GM21528 (cell line): Measurements from ENCODE around the gene POFUT2.
"Not testable (repeated sequence)": the region's sequence is repeated elsewhere in the genome, so short reads cannot be mapped to it uniquely, and the experiment has no call there.

Experiments
- ATAC-seq: cut with Tn5 transposase; IDR thresholded peaks from one replicate; pipeline ENCODE4 v1.9.1; 2021; ENCODE audit warnings: mild to moderate bottlenecking, moderate library complexity; ENCODE audit not compliant: unreplicated experiment, low FRiP score

POFUT2 gene

DNA sequence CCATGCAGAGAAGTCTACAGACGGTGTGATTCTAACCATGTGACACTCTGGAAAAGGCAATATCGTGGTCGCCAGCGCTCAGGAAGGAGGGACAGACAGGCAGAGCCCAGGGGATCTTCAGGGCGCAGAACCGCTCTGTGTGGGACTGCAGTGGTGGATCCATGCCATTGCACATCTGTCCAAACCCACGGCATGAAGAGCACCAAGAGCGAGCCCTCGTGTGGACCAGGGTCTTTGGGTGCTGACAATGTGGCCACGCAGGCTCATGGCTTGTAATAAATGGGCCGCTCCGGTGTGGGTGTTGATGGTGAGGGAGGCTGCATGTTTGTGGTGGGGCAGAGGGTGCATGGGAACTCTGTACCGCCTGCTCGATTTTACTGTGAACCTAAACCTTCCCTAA, 25.3 kb upstream of the POFUT2 start:
- ATAC-seq = no peak

DNA sequence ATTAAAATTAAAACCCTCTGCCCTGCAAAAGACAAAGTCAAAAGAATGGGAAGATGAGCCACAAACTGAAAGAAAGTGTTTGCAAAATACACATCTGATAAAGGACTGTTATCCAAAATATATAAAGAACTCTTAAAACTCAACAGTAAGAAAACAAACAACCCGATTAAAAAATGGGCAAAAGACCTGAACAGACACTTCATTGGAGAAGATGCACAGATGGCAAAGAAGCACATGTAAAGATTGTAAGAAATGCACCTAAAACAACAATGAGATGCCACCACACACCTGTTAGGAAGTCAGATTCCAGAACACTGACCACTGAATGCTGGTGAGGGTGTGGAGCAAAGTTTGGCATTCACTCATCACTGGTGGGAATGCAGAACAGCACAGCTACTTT, 24.6 kb upstream of the POFUT2 start:
- ATAC-seq = no peak

DNA sequence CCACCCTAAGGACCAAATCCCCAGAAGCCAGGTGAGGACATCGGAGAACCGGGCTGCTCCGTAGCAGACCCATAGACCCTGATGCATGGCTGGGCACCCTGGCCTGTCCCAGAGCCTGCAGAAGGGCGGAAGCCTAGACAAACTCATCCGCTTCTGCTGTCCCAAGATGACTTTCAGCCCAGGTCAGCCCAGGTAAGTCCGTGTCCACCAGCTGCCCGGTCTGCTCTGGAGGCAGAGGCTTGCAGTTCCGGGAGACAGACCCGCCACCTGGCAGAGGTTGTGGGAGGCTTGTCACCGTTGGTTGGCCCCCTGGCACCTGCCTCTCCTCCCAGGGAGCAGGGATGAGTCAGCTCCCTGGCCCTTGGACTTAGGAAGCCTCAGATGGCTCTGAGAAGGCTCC, 22.8 kb upstream of the POFUT2 start:
- no peak for ATAC-seq

DNA sequence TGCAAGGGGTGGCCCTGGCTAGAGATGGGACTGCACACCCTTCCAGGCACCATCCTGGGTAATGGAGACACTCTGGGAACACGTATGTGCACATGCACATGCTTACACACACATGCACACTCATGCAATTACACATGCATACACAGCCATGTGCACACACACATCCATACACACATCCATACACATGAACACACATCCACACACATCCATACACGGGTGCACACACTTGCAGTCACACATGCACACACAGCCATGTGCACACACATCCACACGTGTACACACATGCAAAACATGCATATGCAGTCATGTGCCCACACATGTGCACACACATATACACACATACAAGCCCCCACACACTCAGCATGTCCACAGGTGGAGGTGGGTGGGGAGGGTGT, 22.3 kb upstream of the POFUT2 start:
- no peak for ATAC-seq

DNA sequence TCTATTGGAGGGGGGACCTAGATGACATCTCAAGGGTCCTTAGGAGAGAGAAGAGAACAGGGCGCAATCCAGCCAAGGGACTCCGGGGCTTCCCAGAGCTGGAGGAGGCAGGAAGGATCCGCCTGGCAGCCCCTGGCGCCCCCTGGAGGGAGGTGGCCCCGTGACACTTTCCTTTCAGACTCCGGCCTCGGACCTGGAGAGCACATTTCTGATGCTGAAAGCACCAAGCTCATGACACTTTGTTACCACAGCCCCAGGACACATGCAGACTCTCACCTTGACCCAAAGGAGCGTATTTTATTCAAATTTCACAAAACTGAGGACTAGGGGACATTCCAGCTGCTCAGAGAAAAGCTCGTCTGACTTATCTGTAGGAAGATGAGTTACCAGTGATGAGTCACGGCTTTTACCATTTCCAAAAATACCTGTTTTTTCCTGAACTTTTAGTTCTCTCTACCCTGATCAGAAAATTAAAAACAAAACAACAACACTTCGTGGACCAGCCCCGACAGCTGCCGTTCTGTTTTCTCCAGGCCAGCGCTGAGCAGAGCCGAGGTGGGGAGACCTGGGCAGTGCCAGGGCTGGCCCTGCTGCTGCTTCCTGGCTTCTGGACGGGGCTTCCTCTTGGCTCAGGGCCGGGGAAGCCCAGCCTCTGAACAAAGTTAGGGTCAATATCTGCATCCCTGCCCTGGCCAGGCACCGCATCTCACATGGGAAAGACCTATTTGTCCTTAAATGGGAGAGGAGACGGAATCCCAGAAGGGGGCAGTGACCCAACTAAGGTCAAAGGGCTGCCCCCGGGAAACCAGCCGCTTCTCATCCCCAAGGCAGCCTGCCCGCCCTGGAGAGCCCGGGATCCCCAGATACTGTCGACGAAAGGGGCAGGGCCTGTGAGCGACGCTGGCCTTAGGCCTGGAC, 21.6 kb upstream of the POFUT2 start:
- ATAC-seq = no peak

DNA sequence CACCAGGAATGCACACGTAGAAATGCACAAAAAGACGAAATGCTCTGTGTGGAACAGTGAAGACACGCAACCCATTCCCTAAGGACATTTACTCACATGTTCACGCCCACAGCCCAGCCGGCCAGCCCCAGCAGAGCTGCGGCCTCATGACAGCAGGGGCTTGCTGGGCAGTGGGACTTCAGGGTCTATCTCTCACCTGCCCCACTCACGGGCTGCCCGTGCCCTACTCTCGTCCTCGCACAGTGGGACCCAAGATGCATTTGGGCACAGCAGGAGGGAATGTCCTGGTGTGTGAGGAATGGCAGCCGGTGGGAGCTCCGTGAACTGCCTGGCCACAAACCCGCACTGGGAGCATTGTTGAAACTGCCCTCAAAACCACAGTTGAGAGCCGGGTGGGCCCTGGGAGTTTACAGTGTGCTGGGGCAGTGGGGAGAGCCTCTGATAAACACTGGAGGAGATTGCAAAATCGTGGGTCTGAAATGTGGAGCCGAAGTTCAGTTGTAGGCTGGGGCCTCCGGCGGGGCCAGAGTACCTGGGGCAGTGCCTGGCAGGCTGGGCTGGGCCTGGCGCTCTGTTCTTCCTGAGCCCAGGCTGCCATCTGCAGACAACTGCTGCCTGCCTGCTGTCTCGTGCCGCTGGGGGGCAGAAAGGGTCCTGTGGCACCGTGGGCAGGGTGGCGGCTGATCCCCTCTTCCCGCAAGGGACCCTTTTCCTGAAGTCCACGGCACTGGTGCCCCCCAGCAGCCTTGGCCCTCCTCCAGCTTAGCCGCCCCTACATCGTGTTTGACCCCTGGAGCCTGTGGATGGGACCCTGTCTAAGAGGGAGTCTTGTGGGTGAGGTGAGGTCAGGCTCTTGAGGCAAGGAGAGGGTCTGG, 20.7 kb upstream of the POFUT2 start:
- ATAC-seq = no peak

DNA sequence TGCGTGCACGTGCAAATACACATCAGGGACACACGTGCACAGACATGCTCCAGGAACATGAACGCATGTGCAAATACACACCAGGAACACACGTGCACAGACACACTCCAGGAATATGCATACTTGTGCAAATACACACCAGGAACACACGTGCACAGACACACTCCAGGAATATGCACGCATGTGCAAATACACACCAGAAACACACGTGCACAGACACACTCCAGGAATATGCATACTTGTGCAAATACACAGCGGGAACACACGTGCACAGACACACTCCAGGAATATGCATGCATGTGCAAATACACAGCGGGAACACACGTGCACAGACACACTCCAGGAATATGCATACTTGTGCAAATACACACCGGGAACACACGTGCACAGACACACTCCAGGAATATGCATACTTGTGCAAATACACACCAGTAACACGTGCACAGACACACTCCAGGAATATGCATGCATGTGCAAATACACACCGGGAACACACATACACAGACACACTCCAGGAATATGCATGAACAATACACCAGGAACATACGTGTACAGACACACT, 20.0 kb upstream of the POFUT2 start:
- ATAC-seq = not testable (repeated sequence)

DNA sequence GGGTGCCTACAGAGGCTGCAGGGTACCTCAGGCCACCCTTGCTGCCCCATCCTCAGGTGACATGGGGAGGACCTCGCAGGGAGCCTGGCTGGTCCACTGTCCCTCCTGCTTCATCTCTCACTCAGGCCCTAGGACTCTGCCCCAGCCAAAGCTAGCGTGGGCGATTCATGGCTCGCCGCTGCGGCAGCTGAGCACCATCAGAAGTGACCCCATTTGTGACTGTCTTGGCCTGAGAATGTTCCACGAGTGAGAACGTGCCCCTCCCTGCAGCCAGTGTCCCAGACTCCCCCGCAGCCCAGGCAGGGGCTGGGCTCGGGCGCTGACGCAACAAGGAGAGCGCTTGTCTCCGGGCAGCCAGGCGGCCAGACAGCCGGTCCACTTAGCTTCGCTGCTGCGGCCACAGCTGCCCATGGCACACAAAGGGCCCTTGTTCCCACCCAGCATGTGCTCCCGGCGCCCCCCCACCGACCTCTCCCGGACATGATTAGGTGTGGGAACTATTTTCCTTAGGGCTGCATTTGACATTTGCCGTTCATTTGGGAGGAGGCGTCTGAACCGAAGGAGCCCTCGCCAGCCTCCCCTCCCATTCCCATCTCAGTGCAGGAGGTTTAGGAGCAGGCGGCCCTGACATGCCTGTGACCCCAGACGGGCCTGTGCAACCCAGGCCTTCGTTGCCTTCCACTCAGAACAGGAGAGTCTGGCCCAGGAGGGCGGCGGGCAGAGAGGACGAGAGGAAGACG, 19.3 kb upstream of the POFUT2 start:
- ATAC-seq = no peak

DNA sequence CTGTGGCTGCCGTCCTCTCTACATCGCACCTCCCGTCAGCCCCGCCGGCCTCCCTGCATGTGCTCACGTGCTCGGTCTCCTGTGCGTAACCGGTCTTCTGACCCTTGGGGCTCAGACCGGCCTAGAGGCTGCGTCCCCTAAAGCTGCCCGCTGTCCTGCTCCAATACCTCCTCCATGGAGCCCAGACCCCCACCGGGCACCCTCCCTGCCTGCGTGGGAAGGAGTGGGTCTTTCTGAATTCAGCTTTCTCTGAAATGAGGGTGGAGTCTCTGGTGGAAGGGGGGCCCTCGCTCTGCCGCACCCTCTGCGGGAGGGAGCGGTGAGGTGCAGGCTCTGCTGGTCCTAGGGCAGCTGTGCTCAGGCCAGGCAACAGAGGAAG, 18.7 kb upstream of the POFUT2 start:
- no peak for ATAC-seq

DNA sequence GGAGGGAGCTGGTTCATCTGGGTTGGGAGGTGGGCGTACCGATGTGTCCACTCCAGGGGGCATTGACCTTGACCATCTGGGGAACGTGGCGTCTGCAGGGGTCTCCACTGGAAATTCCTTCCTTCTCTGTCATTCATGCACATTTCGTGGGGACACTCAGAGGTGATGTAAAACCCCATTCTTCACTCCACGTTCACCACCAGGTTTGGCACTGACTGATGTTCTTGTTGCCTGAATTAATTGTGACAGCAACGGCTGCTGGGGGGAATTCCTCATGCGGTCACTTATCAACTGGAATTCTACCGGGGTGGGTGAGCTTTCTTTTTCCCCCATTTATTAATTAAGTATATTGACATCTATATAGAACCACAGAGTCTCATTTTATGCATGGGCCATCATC, 18.1 kb upstream of the POFUT2 start:
- ATAC-seq = no peak

DNA sequence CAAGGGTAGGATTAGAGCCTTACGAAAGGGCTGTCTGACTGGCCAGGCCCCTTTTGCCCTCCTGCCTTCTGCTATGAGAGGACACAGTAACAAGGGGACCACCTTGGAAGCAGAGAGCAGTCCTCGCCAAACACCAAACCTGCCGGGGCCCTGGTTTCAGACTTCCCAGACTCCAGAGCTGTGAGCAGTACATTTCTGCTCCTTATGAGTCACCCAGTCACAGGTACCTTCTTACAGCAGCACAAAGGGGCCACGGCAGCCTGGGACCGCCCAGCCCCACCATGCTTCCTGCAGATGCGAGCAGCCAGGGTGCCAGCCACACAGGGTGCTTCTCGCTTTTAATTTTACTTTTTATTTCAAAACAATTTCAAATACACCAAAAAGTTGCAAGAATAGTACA, 17.2 kb upstream of the POFUT2 start:
- no peak for ATAC-seq

DNA sequence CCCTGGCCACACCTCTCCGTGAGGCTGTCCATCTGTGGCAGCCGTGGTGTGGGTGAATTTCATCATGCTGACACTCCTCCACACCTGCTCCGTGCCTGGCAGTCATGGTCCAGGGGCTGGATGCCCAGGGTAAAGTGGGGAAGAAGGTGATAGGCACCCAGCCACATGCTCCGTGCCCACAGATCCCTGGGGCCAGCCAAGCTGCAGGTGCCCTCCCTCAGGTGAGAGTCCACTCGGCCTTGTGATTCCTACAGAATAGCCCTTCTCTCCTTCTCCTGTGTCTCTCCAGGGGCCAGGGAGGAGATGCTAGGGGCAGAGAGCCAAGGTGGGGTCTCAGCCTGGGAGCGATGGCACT, 16.8 kb upstream of the POFUT2 start:
- no peak for ATAC-seq

DNA sequence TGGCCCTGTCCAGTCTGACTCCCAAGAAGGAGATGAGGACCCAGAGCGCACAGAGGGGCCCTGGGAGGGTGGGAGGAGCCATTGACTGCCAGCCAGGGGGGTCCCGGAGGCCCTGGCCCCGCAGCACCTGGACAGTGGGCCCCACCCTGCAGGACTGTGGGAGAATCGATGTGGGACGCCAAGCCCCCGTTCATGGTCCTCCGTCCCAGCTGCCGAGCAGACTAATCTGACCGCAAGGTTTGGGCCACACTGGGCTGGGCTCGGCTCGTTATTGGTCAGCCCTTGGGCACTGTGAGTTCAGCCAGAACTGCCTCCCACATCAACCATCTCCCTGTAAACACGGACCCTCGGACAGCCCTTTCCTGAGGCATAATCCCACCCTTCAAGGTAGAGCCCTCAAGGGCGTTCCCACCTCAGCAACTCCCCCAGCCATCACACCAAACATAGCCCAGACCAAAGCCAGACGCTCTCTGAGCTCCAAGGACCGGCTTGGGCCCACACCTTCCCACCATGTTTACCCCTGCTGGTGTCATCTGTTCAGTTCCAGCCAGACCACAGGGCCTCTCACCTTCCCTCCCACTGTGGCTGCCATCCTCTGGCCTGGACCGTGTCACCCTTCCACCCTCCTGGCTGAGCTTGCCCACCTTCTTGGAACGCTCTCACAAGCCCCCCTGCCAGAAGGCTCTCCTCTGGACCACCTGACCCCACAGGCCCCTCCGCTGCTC, 16.2 kb upstream of the POFUT2 start:
- no peak for ATAC-seq

DNA sequence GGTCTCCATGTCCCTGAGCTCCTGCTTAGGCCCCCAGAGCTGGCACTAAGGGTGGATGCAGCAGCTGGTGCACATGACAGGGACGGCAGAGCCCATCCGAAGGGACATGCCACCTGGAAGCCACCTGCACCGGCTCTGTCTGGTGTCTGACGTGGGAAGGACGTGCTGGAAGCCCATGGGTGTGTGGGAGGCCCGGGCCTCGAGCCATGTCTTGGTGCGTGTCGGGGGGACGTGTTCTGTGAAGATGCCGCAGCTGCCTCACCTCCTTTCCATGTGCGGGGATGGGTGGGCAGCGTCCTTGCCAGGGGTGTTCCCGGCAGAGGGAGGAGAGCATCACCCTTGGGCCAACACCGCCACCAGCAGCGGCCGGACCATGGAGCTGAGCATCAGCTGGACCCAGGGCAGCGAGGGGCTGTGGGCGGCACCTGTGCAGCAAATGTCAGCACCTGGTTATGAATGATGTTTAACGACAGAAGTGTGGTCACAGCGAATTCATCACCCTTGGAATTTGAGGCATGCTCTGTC, 15.5 kb upstream of the POFUT2 start:
- no peak for ATAC-seq

DNA sequence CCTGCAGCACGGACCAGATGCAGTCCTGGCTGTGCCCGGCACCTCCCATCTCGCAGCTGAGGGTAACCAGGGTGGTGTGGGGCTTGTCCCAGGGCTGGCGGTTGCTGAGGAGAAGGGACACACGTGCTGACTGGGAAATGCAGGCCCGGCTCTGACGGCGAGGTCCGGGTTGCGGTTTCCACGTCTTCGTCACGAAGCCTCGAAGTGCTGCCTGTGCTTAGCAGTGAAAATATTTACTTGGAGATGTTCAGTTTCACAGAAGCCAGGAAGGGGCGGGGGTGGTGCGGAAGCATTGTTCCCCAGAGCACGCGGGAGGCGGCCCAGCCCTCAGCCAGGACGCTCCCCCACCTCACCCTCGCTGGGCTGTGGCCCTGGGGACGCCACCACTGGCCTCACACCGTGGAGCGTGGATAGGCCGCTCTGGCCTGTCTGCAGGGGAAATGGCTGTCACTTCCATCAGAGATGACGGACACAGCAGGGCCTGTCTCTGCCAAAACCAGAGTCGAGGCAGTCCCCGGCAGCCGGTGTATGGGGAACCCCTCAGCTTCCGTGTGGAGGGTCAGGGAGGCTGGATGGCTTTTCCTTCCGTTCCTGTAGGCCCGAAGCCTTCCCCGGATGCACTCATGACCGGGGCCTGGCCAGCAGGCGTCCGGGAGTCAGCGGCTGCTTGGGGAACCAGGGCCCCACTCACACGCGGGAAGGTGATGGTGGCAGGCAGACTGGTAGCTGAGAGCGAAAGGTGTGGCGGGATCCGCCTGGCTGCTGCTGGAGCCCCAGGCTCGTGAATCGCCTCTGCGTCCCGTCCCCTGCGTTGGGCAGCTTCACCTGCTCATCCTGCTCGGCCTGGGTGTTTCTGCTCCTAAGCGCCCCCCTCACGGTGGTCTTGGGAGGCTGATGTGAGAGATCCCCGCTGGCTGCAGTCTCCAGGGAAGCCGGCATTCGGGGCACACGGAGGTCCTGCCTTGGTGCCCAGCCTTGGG, 14.7 kb upstream of the POFUT2 start:
- no peak for ATAC-seq

DNA sequence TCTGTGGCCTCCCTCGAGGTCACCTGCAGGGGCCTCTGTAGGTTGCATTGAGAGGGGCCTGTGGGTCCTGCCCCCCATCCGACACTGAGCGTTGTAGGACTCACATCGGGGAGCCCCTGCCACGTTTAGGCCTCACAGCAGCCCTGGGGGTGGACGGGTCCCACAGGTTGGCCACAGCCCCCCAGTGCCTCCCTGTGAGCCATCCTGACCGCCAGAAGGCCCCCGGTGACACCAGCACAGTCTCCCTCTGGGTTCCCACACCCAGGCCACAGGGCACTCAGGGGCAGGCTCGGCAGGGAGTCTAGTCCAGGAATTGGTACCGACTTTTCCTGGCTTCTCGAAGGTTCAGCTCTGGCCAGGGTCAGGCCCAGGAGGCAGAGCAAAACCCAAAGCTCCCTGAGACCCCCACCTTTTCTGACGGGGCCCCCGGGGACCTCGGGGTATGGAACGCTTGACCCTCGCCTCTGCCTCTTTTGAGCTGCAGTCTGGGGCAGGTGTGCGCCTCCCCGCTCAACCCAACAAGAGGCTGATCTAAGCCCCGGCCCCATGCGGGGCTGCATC, 13.9 kb upstream of the POFUT2 start:
- ATAC-seq = no peak

DNA sequence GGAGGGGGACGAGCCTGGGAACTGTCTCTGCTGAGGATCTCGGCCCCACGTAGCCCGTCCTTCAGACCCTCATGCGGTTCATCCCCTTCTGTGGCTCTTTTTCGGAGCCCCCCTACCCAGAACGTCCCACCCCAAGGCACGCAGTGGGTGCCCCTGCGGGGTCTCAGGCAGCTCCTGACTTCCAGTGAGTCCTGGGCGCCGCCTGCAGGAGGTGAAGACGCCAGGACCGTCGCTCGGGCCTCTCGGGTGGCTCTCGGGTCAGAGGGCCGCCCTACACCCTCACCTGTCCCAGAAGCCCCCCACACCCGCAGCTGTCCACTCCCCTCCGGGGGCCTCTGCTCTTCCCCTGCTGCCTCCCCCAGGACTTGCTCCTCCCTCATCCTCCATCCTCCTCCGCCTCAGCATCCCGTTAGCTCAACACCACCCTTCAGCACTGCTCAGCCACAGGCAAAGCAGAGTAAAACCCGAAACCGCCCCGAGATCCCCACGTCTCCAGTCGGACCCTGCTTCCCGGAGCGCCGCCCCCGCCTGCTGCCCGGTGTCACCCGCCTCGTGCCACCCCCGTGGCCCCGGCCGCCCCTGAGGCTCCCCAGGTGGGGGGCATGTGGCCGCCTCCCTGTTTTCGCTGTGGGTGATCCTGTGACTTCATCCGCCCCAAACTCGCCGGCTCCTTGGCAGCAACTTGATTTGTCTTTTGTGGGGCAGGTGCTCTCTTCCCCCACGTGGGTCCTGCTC, 13.3 kb upstream of the POFUT2 start:
- ATAC-seq = no peak
